ENCODE results near the gene FUT7.
"Not testable (repeated sequence)": the region's sequence is repeated elsewhere in the genome, so short reads cannot be mapped to it uniquely, and the experiment has no call there.

FUT7 gene

DNA sequence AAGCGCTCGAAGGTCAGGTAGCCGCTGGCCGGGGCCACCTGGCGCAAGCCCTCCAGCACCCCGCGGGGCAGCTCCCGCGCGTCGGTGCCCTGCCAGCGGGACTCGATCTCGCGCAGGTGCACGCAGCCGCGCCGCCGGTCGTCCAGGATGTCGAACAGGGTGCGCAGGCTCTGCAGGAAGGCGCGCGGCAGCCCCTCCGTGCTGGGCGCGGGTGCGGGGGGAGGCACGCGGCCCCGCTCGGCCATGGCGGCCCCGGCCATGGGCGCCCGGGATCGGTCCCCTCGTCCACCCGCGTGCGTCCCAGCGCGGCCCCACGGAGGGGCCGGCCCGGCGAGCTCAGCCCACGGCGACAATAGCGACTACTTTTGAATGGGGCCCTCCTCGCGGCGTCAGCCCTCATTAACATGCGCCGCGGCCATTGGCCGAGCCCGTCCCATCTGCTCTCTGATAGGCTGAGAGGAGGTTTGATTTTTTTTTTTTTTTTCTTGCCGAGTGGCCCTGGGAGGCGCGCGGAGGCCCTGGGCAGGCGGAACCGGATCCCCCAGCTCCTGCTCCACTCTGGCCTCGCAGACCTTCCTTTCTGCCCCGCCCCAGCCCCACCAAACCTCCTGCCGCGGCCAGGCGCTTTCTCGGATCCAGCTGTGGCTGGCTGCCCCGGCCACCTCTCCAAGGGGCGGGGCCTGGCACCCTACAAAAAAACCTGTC, 38.5 kb upstream of the FUT7 start, which contains the start of gene SAPCD2:
Gene SAPCD2 (minus strand): TSS at position 357 of the 705 bp plus-strand sequence. CDS start 97 bp downstream, at position 260.
- Mint-ChIP-seq H3K9me3 (no peaks in the 10 kb centered on the region), H3K4me3 (peak within 1 kb of the TSS; percentile 92), H3K36me3 (ENCODE audit: low read depth) (peaks cover 1% of the 10 kb centered on the region), H3K27ac (peak within 1 kb of the TSS; percentile 90), H3K27me3 (ENCODE audit: low read depth) (no peaks in the 10 kb centered on the region), H3K4me1 (ENCODE audit: low read depth) (peaks cover 25% of the 10 kb centered on the region)
- DNase-seq (ENCODE audit: low spot score): peak; percentile 88

DNA sequence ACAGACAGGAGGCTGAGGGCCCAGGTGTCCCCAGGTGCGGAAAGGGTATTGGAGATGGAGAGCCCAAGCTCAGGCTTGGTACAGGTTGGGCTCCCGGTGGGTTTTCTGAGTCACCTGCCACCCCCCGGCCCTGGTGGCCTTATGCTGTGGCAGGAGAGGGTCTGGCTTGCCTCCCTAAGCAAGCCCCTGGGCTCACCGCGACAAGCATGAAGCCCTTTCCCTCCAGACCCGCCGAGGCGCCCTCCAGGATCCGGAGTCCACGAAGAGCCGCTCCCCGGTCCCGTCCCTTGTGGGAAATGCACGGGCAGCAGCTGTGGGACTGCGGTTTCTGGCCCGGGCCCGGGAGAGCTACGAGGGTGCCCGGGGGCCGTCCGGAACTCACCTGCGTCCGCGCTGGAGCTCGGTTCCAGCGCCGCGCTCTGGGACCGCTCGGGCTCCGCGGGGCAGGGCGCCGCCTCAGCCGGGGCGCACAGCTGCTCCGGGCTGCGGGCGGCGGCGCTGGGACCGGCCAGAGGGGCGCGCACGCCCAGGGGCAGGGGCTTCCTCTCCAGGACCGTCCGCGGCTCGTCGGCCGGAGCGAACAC, 37.7 kb upstream of the FUT7 start:
- H3K36me3 Mint-ChIP-seq (ENCODE audit: low read depth): peaks cover 1% of the 10 kb centered on the region
- peaks cover 23% of the 10 kb centered on the region for H3K4me1 Mint-ChIP-seq (ENCODE audit: low read depth)
- no peaks in the 10 kb centered on the region for H3K9me3 Mint-ChIP-seq
- no peaks in the 10 kb centered on the region for H3K27me3 Mint-ChIP-seq (ENCODE audit: low read depth)
- peak overlapping the region; percentile 75 for H3K4me3 Mint-ChIP-seq
- DNase-seq (ENCODE audit: low spot score): no peak
- no peak overlapping the region for H3K27ac Mint-ChIP-seq

DNA sequence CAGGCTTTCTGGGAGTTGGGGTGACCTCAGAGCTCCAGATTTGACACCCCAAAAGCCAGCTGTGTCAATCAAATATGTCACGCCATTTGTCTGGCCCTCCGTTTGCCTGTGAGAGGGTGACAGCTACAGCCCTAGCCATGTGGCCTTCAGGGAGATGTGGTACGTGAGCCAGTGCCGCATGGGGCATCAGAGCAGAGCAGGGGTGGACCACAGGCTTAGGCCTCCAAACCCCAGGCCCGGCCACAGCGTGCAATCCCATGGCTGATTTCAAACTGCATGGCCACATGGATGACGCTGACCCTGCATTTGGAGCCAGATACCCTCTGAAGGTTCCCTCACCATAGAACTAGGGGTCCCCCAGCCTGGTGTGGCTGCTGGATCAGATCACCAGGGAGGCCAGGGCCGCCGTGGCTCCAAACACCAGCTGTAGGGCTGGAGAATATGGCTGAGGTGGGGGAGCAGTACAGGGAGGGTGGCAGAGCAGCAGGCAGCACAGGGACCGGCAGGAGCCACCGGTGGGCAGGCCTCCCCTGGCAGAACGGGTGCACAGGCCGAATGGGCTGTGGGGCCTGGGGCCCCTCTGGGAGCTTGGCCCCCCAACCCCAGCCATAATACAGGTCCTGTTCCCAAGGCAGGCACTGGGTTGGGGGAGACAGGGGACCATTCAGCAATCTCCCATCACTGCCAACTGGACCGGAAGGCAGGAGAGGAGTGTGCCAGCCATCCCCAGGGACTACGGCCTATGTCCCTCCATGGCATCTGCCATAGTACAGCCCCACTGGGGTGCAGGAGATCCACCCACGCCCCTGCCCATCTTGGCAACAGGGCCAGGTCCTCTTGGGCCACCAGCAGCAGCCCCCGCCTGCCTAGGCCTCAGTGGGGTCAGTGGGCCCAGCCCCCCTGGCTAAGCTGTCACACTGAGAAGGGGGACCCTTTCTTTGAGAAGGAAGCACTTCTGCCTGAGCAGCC, 36.9 kb upstream of the FUT7 start:
- Mint-ChIP-seq H3K9me3 (no peaks in the 10 kb centered on the region), H3K27ac (no peak overlapping the region), H3K27me3 (ENCODE audit: low read depth) (no peaks in the 10 kb centered on the region), H3K4me1 (ENCODE audit: low read depth) (peaks cover 22% of the 10 kb centered on the region), H3K36me3 (ENCODE audit: low read depth) (peaks cover 4% of the 10 kb centered on the region), H3K4me3 (peak overlapping the region; percentile 75)
- no peak for DNase-seq (ENCODE audit: low spot score)

GRCh38 chr9:137067860-137068538, 36.1 kb upstream of the FUT7 start:
- Mint-ChIP-seq H3K4me1 (ENCODE audit: low read depth) (peaks cover 22% of the 10 kb centered on the region), H3K4me3 (peak overlapping the region; percentile 63), H3K27ac (peak overlapping the region; percentile 56), H3K27me3 (ENCODE audit: low read depth) (no peaks in the 10 kb centered on the region), H3K36me3 (ENCODE audit: low read depth) (peaks cover 4% of the 10 kb centered on the region), H3K9me3 (no peaks in the 10 kb centered on the region)
- peak; percentile 82 for DNase-seq (ENCODE audit: low spot score)

GRCh38 chr9:137066096-137066861, 34.4 kb upstream of the FUT7 start:
- H3K9me3 Mint-ChIP-seq: no peaks in the 10 kb centered on the region
- no peak overlapping the region for H3K27ac Mint-ChIP-seq
- H3K36me3 Mint-ChIP-seq (ENCODE audit: low read depth): peaks cover 4% of the 10 kb centered on the region
- peaks cover 16% of the 10 kb centered on the region for H3K4me1 Mint-ChIP-seq (ENCODE audit: low read depth)
- H3K4me3 Mint-ChIP-seq: no peak overlapping the region
- no peak for DNase-seq (ENCODE audit: low spot score)
- no peaks in the 10 kb centered on the region for H3K27me3 Mint-ChIP-seq (ENCODE audit: low read depth)

DNA sequence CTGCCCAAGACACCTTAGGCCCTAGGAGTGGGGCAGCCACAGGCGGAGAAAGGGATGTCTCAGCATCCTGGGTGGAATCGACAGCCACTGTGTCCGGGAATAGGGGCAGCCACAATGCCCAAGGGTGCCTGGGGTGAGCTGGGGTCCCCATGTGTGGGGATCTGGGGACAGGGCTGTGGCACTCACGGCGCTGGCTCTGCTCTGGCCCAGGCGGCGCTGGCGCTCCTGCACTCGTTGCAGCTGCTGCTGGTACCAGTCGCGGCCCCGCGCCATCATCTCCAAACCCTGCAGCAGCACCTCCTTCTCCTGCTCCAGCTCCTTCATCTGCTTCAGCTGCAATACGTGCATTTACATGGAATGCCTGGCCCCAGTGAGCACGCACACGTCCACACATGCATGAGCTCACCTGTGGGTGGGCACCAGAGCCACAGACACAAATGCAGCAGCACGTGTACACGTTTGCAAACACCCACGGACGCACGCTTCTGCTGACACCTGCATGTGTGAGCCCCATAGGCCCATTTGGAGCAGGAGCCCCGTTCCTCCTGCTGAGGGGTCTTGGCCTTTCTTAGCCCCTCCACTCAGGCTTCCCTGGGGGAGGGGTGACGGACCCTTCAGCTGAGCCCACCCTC, 33.6 kb upstream of the FUT7 start:
- H3K4me3 Mint-ChIP-seq: no peak overlapping the region
- no peak overlapping the region for H3K27ac Mint-ChIP-seq
- no peak for DNase-seq (ENCODE audit: low spot score)
- no peaks in the 10 kb centered on the region for H3K9me3 Mint-ChIP-seq
- H3K4me1 Mint-ChIP-seq (ENCODE audit: low read depth): peaks cover 9% of the 10 kb centered on the region
- H3K36me3 Mint-ChIP-seq (ENCODE audit: low read depth): peaks cover 4% of the 10 kb centered on the region
- peaks cover 3% of the 10 kb centered on the region for H3K27me3 Mint-ChIP-seq (ENCODE audit: low read depth)

- Mint-ChIP-seq H3K4me3 (no peak overlapping the region), H3K27me3 (ENCODE audit: low read depth) (peaks cover 3% of the 10 kb centered on the region), H3K9me3 (no peaks in the 10 kb centered on the region), H3K4me1 (ENCODE audit: low read depth) (peaks cover 9% of the 10 kb centered on the region), H3K27ac (no peak overlapping the region), H3K36me3 (ENCODE audit: low read depth) (peaks cover 4% of the 10 kb centered on the region)
- DNase-seq (ENCODE audit: low spot score): no peak
These were observed 32.9 kb upstream of the FUT7 start for GRCh38 chr9:137064880-137065164.

GRCh38 chr9:137064027-137064879, 32.4 kb upstream of the FUT7 start:
- Mint-ChIP-seq H3K27ac (no peak overlapping the region), H3K4me3 (no peak overlapping the region), H3K9me3 (no peaks in the 10 kb centered on the region), H3K27me3 (ENCODE audit: low read depth) (peaks cover 3% of the 10 kb centered on the region), H3K36me3 (ENCODE audit: low read depth) (peaks cover 4% of the 10 kb centered on the region), H3K4me1 (ENCODE audit: low read depth) (peaks cover 9% of the 10 kb centered on the region)
- DNase-seq (ENCODE audit: low spot score): peak; percentile 45

- H3K27ac Mint-ChIP-seq: no peak overlapping the region
- peaks cover 4% of the 10 kb centered on the region for H3K36me3 Mint-ChIP-seq (ENCODE audit: low read depth)
- no peak overlapping the region for H3K4me3 Mint-ChIP-seq
- peaks cover 7% of the 10 kb centered on the region for H3K4me1 Mint-ChIP-seq (ENCODE audit: low read depth)
- DNase-seq (ENCODE audit: low spot score): no peak
- no peaks in the 10 kb centered on the region for H3K9me3 Mint-ChIP-seq
- H3K27me3 Mint-ChIP-seq (ENCODE audit: low read depth): peaks cover 3% of the 10 kb centered on the region
These were observed 31.6 kb upstream of the FUT7 start for GRCh38 chr9:137063311-137064026.

GRCh38 chr9:137062798-137063197, 30.9 kb upstream of the FUT7 start:
- not testable (repeated sequence) for H3K9me3 Mint-ChIP-seq; DNase-seq (ENCODE audit: low spot score); H3K4me1 Mint-ChIP-seq (ENCODE audit: low read depth); H3K27me3 Mint-ChIP-seq (ENCODE audit: low read depth); H3K36me3 Mint-ChIP-seq (ENCODE audit: low read depth); H3K27ac Mint-ChIP-seq; H3K4me3 Mint-ChIP-seq

DNA sequence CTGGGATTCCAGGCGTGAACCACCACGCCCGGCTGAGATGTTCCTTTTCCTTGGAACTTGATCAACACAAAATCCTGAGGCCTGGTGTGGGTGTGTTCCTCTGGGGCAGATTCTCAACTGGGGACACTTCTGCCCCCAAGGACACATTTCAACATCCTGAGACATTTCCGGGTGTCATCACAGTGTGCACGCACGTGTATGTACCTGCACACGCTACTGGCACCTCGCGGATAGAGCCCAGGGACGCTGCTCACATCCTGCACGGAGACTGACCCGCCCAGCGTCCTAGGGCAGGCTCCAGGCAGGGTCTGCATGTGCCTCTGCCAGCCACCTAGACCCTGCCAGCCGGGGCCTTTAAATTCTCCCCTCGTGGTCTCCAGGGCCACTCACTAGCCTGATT, 30.5 kb upstream of the FUT7 start:
- no peak overlapping the region for H3K27ac Mint-ChIP-seq
- H3K36me3 Mint-ChIP-seq (ENCODE audit: low read depth): peaks cover 4% of the 10 kb centered on the region
- H3K9me3 Mint-ChIP-seq: no peaks in the 10 kb centered on the region
- no peak overlapping the region for H3K4me3 Mint-ChIP-seq
- no peaks in the 10 kb centered on the region for H3K4me1 Mint-ChIP-seq (ENCODE audit: low read depth)
- H3K27me3 Mint-ChIP-seq (ENCODE audit: low read depth): peaks cover 3% of the 10 kb centered on the region
- DNase-seq (ENCODE audit: low spot score): no peak
